Heart right ventricle (tissue), 16 donors: Measurements from ENCODE around the gene ENKD1. TPM values are rescaled to one million over a fixed set of nuclear protein-coding genes. Genes with fewer than 3 reads are reported as not detected.

ENCODE experiments used
- ATAC-seq, 8 donors: fragments of 200-7000 bp; cut with Tn5 transposase; one replicate each; pipeline ENCODE4 v1.9.1; 2020; ENCODE audit warnings: mild to moderate bottlenecking in 8 of 8, moderate library complexity in 8 of 8, moderate number of reproducible peaks in 1 of 8
- DNase-seq, 2 donors: peaks; one replicate each; pipeline ENCODE4 v3.0.0-alpha.2; 2020
- H3K27ac ChIP-seq, 10 donors: fragments of 200-600 bp; sonication (generic) in 2 of 10; one replicate each; pipeline versions ENCODE4 v1.5.0 to v1.8.0; 2020 to 2022; ENCODE audit warnings: mild to moderate bottlenecking in 3 of 10
- H3K27me3 ChIP-seq, 7 donors: fragments of 200-600 bp; one replicate each; pipeline ENCODE4 v1.8.0; 2021 to 2022; ENCODE audit warnings: mild to moderate bottlenecking in 2 of 7
- H3K36me3 ChIP-seq, 9 donors: fragments of 200-600 bp; sonication (generic) in 1 of 9; one replicate each; pipeline versions ENCODE4 v1.5.0 to v1.8.0; 2020 to 2022; ENCODE audit warnings: mild to moderate bottlenecking in 2 of 9
- H3K4me1 ChIP-seq, 9 donors: fragments of 200-600 bp; sonication (generic) in 1 of 9; one replicate each; pipeline versions ENCODE4 v1.5.0 to v1.8.0; 2020 to 2022; ENCODE audit warnings: mild to moderate bottlenecking in 4 of 9
- H3K4me3 ChIP-seq, 10 donors: fragments of 200-600 bp; sonication (generic) in 2 of 10; one replicate each; pipeline versions ENCODE4 v1.5.0 to v1.8.0; 2020 to 2022; ENCODE audit warnings: mild to moderate bottlenecking in 7 of 10, moderate library complexity in 2 of 10
- H3K9me3 ChIP-seq, 11 donors: fragments of 200-600 bp in 10 of 11; sonication (generic) in 2 of 11; one replicate each; pipeline versions ENCODE4 v1.5.0 to v1.8.0; 2013 to 2022; ENCODE audit warnings: mild to moderate bottlenecking in 2 of 11, control low read depth in 1 of 11, moderate library complexity in 1 of 11
- WGBS, 2 donors: extraction: QIAGEN DNeasy Blood & Tissue Kit; methylation state at CpG; one replicate each; pipeline ENCODE4 v1.1.7; 2013; ENCODE audit warnings: inconsistent platforms in 1 of 2; 5-methylcytosine and 5-hydroxymethylcytosine counted together
- intact Hi-C, 10 donors: fragments of 100-400 bp; cut with DNase I; formaldehyde crosslinking; loops; one replicate each; pipeline versions ENCODE4 v1.11.1 to v1.14.2; 2022
- polyA plus RNA-seq, 2 donors: library from polyadenylated mRNA; stranded (reverse); fragments of 200-250 nt; gene quantifications; one replicate each; pipeline ENCODE4 v1.2.3, GENCODE V29; 2013
- total RNA-seq, 10 donors: library from RNA; stranded (reverse); fragmentation: NEBNext Ultra II Directional in 3 of 10; extraction: Animal tissue kit (Norgen Biotek cat#: 25700) in 3 of 10; gene quantifications; one replicate each; pipeline versions ENCODE4 v1.2.1 to v1.2.4, GENCODE V29; 2021 to 2023
- TF ChIP-seq, protein P1 (sequence below), 9 donors: fragments of 200-600 bp; sonication (generic) in 2 of 9; IDR thresholded peaks; one replicate each; pipeline versions ENCODE4 v1.5.0 to v1.8.0; 2021 to 2022; ENCODE audit warnings: antibody characterized with exemption in 9 of 9, mild to moderate bottlenecking in 5 of 9, moderate library complexity in 1 of 9
- donor health status: Arrhythmogenic right ventricular cardiomyopathy.
- donor health status: ischemic (EF 13 %, LVEDD 7.1; RV severe dilation, severe dysfunction).
- donor health status: healthy with polysubstance abuse.
- donor health status: DM: no; HTN: yes; CAD: no.
- donor health status: DM: no; HTN: no; CAD: no.
- donor health status: ischemic (EF 25% LVEDD 6.9; RV normal size, moderate dysfunction).
- donor health status: ischemic (EF 25% LVEDD 5.7; RV mildly dilated, moderate dysfunction).
- donor health status: healthy.
- donor health status: DM: yes; HTN: yes; CAD: no.
- donor health status: Ischemic cardiomyopathy.
- donor health status: ischemic (EF 35%, LVEDD 5.7; RV mildly dilated, moderate dysfunction).
- donor health status: nonischemic (EF 11% LVEDD 7.7; RV severe dilation, severe dysfunction).
- donor health status: DM: yes; HTN: yes; CAD: no.
- donor health status: PGD.
- donor health status: ischemic (EF 29% LVEDD 5.4; RV normal size, mild dysfunction).
- donor health status: nonischemic (EF 23%, LVEDD 6.1; RV moderate dilation, normal function).

Gene ENKD1
- total and polyA plus RNA-seq, 12 donors = 3.6 to 30.9 (median 8.5) TPM

GRCh38 chr16:67673712-67674580 lies 7.4 kb upstream of the ENKD1 start:
- Histone ChIP-seq H3K27ac (peak overlapping the region; percentile 61 to 89 (median 81)), H3K4me3 (peak overlapping the region in 2 of 10 donors; percentile 3 to 5), H3K4me1 (peaks cover 13 to 46% (median 28%) of the 10 kb centered on the region in 9 donors), H3K36me3 (peaks cover 0 to 13% (median 0%) of the 10 kb centered on the region in 9 donors), H3K27me3 (no peaks in the 10 kb centered on the region), H3K9me3 (no peaks in the 10 kb centered on the region)
- intact Hi-C loops = loop anchor here (2.0 to 10.0 kb wide), 19 partner anchors 43 to 391 kb away; partner anchors contain the start of genes RANBP10 (in 6 of the 10), TSNAXIP1 (in 6 of the 10), GFOD2 (in 2 of the 10) and CENPT (in 1 of the 10)
- DNase-seq (peak; percentile 76 to 86), ATAC-seq (peak; percentile 38 to 84 (median 80))
- 48 to 52% methylated on average over 21 of the region's 21 CpGs for WGBS, 2 donors
- TF ChIP-seq, protein P1, sequence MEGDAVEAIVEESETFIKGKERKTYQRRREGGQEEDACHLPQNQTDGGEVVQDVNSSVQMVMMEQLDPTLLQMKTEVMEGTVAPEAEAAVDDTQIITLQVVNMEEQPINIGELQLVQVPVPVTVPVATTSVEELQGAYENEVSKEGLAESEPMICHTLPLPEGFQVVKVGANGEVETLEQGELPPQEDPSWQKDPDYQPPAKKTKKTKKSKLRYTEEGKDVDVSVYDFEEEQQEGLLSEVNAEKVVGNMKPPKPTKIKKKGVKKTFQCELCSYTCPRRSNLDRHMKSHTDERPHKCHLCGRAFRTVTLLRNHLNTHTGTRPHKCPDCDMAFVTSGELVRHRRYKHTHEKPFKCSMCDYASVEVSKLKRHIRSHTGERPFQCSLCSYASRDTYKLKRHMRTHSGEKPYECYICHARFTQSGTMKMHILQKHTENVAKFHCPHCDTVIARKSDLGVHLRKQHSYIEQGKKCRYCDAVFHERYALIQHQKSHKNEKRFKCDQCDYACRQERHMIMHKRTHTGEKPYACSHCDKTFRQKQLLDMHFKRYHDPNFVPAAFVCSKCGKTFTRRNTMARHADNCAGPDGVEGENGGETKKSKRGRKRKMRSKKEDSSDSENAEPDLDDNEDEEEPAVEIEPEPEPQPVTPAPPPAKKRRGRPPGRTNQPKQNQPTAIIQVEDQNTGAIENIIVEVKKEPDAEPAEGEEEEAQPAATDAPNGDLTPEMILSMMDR (IDR thresholded peaks at IDR 0.05) = no peak

DNA sequence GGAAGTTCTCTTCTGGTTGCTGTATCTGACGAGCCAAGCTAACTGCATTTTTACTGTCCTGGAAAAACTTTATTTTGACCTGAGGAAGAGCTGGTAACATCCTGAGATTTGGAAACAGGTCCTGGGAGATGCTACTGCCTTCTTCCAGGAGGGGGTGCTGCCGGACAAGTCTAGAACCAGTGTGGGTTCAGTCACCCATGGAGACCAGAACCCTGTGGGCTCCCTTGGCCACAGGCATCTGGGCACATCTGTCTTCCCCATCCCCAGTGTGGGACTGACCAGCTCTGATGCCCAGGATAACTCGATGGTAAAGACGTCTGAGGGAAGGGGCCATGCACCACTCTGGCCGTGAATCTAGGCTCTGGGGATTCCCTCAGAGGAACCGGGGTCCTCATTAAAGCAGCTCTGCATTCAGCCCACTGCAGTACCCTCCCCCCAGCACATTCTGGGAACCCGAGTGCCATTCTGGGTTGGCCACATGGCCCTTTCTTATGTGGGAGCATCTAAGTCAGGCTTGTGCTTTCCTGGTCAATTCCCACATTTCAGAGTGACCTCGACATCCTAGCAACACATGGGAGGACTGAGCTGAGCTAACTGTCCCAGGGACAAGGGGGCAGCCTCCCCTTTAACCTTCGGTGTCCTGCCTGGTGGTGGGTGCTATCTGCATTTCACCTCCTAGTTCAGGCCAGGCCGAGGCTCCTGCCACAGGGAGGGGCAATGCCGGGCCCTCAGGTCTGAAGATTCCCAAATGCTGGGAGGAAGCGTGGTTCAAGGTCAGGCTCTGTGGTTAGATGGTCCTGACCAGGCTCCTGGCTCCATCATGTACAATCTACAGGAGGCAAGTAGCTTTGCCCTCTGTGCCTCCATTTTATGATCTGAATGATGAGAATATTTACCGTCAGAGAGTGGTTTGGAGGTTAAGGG lies 6.5 kb upstream of the ENKD1 start:
- Histone ChIP-seq H3K36me3 (peaks cover 0 to 13% (median 0%) of the 10 kb centered on the region in 9 donors), H3K9me3 (no peaks in the 10 kb centered on the region), H3K4me3 (no peak overlapping the region), H3K27me3 (no peaks in the 10 kb centered on the region), H3K27ac (peak overlapping the region; percentile 61 to 89 (median 81)), H3K4me1 (peaks cover 13 to 56% (median 31%) of the 10 kb centered on the region in 9 donors)
- peak; percentile 41 to 82 (median 62) for ATAC-seq
- TF ChIP-seq, protein P1 (IDR thresholded peaks at IDR 0.05) = peak; percentile 57 to 86 (median 77)
- DNase-seq = peak; percentile 66 to 77
- intact Hi-C loops = loop anchor here (2.0 to 10.0 kb wide), 18 partner anchors 44 to 392 kb away; partner anchors contain the start of genes RANBP10 (in 6 of the 10), TSNAXIP1 (in 6 of the 10), CENPT (in 1 of the 10) and CTRL (in 1 of the 10)
- WGBS, 2 donors = 42 to 52% methylated on average over 13 of the region's 13 CpGs

- ATAC-seq (no peak), DNase-seq (peak in 1 of 2 donors; percentile 37)
- Histone ChIP-seq H3K36me3 (peaks cover 0 to 9% (median 0%) of the 10 kb centered on the region in 9 donors), H3K4me3 (no peak overlapping the region), H3K27ac (peak overlapping the region in 5 of 10 donors; percentile 14 to 89 (median 80)), H3K9me3 (no peaks in the 10 kb centered on the region), H3K27me3 (no peaks in the 10 kb centered on the region), H3K4me1 (peaks cover 18 to 57% (median 38%) of the 10 kb centered on the region in 9 donors)
- intact Hi-C loops = loop anchor here (2.0 to 10.0 kb wide), 18 partner anchors 45 to 392 kb away; partner anchors contain the start of genes RANBP10 (in 6 of the 10), TSNAXIP1 (in 6 of the 10), CENPT (in 1 of the 10) and CTRL (in 1 of the 10)
- 25 to 27% methylated on average over 4 of the region's 4 CpGs for WGBS, 2 donors
- TF ChIP-seq, protein P1 (IDR thresholded peaks at IDR 0.05) = no peak
Measured at GRCh38 chr16:67672306-67672705, 5.8 kb upstream of the ENKD1 start.
